GM19328 (cell line): ENCODE data around the gene ARMS2.

Experiments used
- ATAC-seq: cut with Tn5 transposase; IDR thresholded peaks from one replicate; pipeline ENCODE4 v1.9.1; 2021; ENCODE audit warnings: mild to moderate bottlenecking, moderate library complexity; ENCODE audit not compliant: unreplicated experiment

The ARMS2 gene

GRCh38 chr10:122492999-122493481, 38.6 kb downstream of the ARMS2 start:
- no peak for ATAC-seq

DNA sequence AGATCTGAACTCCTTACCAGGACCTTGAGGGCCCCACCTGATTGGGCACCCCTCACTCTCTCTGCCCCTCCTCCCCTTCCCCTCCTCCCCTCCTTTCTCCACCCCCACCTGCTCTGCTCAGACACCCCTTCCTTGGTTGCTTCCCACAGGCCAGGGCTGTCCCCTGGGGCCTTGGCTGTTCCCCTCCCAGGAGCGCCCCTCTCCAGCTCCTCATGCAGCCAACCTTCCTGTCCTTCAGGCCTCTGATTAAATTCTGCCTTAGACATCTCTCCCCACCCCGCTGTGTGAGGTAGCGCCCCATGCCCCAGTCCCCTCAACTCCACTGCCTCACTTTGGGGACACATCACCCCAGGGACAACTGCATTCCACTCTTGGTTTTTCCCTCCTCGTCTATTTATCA, 39.3 kb downstream of the ARMS2 start:
- ATAC-seq, result no peak

DNA sequence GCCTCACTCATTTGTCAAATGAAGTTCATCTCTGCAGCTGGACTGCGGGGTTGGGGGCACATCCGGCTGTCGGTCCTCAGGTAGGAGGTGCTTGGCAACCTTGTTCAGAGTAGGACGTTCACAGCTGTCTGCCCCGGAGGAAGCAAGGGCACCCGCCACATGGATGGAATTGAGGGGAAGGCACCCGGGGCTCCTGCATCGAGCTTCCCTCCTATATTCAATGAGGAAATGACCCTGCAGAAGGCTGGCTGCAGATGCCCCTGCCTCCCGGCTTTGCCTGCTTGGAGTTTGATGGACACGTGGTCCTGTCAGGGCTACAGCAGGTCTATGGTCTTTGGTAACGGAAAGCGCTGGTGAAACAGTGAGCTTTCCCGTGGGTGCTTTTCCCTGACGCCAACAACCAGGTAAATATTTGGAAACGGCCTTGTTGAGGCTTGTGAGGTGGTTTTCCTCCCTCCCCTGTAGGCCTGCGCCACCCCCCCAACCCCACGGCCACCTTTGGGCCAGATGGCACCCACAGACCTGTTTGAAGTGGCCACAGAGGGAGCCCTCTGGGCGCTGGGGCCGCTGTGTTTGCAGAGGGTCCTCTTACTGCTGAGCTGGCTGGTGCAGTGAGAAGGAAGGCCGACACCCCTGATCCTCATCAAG, 39.8 kb downstream of the ARMS2 start:
- no peak for ATAC-seq

- ATAC-seq, result no peak
Measured at GRCh38 chr10:122494833-122495232, 40.4 kb downstream of the ARMS2 start.

DNA sequence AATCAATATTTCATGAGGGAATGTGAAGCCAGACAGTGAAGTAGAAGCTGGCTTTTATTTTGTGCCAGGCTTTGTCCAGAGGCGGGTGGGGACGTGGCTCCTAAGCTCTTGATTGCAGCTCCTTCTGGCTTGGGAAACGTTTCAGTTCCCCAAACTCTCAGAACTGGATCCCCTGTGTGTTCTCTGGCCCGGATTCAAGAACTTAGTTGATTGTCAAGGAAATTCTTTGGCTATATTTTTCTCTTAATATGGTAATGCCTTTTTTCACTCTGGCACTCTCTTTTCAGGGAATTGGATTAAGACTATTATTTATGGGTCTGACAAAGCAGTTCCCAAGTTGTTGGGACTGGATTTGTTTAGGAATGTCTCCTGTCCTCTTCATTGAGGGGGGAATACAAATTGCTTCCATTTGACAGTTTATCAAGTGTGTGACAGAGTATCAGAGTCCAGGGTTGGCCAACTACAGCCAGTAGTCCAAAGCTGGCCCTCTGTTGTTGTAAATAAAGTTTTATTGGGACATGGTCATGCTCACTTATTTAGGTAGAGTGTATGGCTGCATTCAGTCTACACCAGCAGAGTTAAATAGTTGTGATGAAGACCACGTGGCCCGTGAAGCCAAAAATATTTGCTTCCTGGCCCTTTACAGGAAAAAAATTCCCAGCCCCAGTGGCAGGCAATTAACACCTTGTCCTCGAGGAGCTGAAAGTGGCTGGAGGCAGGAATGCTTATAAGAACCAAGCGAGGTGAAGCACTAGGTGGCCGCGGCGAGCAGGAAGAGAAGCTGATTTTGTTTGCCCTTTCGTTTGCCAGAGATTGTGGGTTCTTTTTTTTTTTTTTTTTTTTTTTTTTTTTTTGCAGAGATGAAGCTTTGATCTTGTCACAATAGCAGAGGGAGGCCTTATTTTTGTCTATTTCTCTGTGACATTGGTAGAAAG, 41.2 kb downstream of the ARMS2 start:
- no peak for ATAC-seq

DNA sequence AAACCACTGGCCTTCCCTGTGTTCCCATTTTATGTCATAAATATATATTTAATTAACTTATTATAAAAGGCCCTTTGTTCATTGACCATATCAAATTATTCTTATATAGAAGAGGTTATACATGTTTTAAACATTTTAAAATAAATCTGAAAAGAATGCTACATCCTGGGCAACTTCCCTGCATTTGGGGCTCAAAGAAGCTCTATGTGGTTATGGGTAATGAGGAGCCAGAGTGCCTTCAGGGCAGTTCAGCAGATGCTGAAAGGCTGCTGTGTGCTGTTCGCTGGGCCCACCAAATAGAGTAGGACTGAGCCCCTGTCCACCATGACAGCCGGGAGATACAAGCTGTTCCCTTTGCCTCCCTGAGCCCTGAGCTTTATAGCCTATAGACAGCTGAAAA, 42.8 kb downstream of the ARMS2 start:
- no peak for ATAC-seq

DNA sequence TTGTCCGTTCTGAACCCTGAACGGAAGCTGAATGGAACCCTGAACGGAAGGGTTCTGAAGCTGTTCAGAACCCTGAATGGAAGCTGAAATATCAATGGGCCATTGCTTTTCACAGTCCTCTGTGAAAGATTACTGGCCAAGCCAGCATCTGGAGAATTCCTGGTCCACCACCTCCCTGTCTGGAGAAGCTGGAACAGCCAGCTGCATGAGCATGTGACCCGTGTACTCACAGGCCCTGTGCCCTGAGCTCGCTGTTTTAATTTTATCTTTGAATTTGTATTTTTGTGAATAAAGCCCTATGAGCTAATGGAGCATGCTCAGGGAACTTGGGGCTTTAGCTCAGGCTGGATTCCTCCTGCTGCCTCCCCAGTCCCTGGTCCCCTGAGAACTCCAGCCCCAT, 44.1 kb downstream of the ARMS2 start:
- no peak for ATAC-seq

GRCh38 chr10:122499012-122499411, 44.6 kb downstream of the ARMS2 start:
- ATAC-seq, result no peak

DNA sequence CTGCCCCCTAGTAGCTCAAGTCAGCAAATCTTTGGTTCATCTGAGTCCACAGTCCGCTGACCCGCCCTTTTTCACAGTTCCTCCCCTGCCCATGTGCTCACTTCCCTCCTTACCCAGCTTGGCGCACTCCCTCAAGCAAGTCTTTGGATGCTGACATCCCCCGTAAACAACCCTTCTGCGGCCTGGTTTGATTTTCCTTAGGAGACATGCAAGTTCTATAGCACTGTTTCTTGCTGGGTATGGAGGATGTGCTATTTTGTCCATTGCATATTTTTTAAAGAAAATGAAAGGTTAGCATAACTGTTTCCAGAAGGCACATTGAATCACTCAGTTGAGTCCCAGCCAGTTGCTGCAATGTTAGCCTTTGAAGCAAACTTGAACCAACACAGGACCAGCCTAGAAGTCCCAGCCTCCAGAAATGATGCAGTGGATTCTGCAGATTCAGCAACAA, 45.1 kb downstream of the ARMS2 start:
- ATAC-seq, result no peak

- ATAC-seq, result no peak
Measured at GRCh38 chr10:122500194-122500593, 45.7 kb downstream of the ARMS2 start.

DNA sequence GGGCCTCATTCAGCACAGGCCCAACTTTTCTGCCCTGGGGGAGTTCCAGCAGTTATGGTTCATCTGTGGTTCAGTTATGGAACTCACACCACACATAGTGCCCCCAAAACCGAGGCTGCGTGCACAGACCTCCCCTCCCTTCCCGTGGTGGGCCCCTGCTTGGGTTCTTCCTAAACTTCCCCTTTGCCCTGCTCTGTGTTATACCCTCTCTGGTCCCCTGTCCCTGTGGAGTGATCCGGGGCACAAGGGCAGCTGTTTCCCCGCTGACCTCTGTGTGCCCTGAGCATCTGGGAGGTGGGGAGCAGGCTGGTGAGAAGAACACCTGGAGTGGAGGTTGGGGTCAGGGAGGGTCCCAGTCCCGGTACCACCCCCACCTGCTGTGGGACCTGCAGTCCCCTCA, 46.3 kb downstream of the ARMS2 start:
- ATAC-seq, result no peak

GRCh38 chr10:122503012-122503411, 48.6 kb downstream of the ARMS2 start:
- ATAC-seq, result no peak

GRCh38 chr10:122503886-122504609, 49.6 kb downstream of the ARMS2 start:
- ATAC-seq, result no peak

DNA sequence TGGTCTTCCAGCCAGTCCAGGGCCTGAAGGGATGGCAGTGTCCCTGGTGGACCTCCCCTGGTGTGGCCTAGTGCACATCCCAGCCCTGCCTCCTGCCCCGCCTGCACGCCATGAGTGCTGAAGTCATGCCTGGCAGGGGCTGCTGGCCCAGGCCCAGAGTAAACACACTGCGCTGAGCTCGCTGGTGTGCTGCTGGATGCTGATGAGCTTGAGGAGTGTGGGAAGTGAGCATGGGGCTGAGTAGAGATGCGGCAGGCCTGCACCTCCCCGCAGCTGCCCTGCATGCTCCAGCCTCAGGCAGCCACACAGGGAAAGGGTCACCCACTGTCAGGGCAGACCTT, 50.1 kb downstream of the ARMS2 start:
- ATAC-seq, result no peak

- no peak for ATAC-seq
Measured at GRCh38 chr10:122505011-122505410, 50.6 kb downstream of the ARMS2 start.

GRCh38 chr10:122505885-122506645, 51.6 kb downstream of the ARMS2 start:
- ATAC-seq, result no peak
